T47D (cell line): ENCODE data around the gene TOMM7.
"Not testable (repeated sequence)": the region's sequence is repeated elsewhere in the genome, so short reads cannot be mapped to it uniquely, and the experiment has no call there.

Experiments used
- DNase-seq, 2 experiments: peaks; one replicate each; pipeline versions ENCODE4 v3.0.0 to v3.0.0-alpha.2; 2011 to 2012; ENCODE audit warnings: low read depth in 1 of 2, low spot score in 1 of 2
- JUND ChIP-seq: IDR thresholded peaks from 2 replicates; pipeline ENCODE4 v1.6.1; 2012; ENCODE audit warnings: low read depth
- in situ Hi-C: cut with HindIII; loops from 2 replicates; pipeline ENCODE4 v1.10.0; 2016; ENCODE audit warnings: low sequenced_read_pairs, low pct_unique_long_range_greater_than_20kb

The TOMM7 gene

DNA sequence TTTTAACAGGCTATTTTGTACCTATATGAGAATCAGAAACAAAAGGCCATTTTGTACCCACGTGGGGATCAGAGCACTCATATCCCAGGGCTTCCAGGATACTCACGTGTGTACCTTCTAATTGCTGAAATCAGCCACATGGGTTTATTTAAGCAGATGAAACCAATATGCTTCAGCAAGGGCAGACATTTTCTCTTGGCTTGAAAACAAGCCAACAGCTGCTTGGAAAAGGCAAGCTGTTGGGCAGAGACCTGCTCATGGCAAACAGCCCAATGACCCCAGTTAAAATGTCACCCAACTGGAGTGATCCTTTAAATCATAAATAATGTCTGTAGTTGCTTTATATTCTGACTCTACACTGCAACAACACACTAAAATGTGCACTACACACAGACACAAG lies 26.5 kb upstream of the TOMM7 start:
- in situ Hi-C loops, result no loop called here
- TF ChIP-seq JUND, result no peak
- no peak for DNase-seq

- no peak for TF ChIP-seq JUND
Observed at GRCh38 chr7:22846961-22847360, 24.3 kb upstream of the TOMM7 start.

DNA sequence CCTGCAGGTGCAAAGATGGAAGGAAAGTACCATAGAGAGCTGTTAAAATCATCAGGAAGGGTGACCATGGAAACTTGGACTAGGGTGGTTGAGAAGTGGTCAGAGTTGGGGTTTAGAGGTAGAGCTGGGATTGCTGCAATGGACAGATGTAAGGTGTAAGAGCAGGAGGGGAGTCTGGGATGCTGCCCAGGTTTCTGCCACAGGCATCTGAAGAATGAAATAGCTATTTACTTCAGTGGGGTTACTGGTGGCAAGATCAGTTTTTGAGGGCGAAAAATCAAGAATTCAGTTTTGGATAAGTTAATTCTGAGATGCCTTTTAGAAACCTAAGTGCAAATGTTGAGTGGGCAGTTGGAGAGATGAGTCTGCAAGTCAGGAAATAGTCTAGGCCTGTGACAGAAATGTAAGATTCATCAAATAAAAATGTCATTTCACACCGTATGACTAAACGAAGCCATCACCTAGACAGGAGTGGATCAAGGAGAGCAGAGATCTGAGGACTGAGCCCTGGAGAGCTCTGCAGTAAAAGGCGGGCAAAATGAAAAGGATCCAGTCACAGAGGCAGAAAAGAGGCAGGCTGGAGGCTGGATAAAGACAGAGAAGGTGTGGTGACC lies 22.7 kb upstream of the TOMM7 start:
- no peak for TF ChIP-seq JUND
- no peak for DNase-seq
- in situ Hi-C loops, result no loop called here

More at GRCh38 chr7:22846961-22847360, 24.3 kb upstream of the TOMM7 start:
- no peak for DNase-seq
- in situ Hi-C loops, result no loop called here

- in situ Hi-C loops, result no loop called here
- DNase-seq, result no peak
- TF ChIP-seq JUND, result no peak
Observed at GRCh38 chr7:22843681-22844309, 21.1 kb upstream of the TOMM7 start.

DNA sequence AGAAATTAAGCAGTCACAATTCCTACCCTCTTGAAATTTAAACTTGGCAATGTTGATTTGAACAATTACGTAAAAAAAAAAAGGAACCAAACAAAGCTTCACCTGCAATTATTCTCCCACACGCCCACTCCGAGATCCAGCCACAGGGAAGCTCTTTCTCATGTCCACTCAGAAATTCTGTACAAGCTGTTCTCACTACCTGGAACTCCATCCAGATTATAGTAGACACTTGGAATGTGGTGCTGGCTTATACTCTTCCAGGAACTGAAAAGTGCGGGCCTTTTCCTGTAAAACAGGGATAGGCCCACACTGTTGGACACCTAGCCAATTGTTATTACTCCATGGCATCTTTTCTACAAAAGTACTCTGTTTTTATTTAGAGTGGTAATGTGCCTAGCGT lies 20.3 kb upstream of the TOMM7 start:
- no peak for TF ChIP-seq JUND
- no peak for DNase-seq
- in situ Hi-C loops, result no loop called here

DNA sequence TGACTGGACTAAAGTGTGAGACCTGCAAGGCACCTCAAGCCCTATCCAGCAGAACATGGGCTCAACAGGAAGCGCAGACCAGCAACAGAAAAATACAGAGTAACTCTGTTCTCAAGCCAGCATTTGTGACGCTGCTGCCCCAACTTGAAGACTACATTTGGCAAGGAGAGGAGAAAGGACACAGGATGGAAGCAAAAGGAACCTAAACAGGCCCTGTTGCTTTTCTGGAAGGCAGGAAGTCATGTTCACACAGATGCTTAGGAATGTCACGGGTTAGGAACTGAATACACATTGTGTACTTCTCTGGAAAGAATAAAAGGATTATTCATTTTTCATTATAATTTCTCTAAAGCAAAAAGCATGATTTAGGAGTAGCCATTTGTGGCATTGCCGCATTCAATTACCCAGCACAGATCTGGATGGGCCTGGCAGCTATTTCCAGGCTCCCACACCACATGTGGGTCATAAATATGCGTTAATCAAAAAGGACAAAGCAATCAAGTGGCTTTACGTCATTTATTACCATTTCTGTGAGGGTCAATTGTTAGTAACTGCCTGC lies 19.8 kb upstream of the TOMM7 start:
- in situ Hi-C loops, result no loop called here
- no peak for DNase-seq
- no peak for TF ChIP-seq JUND

DNA sequence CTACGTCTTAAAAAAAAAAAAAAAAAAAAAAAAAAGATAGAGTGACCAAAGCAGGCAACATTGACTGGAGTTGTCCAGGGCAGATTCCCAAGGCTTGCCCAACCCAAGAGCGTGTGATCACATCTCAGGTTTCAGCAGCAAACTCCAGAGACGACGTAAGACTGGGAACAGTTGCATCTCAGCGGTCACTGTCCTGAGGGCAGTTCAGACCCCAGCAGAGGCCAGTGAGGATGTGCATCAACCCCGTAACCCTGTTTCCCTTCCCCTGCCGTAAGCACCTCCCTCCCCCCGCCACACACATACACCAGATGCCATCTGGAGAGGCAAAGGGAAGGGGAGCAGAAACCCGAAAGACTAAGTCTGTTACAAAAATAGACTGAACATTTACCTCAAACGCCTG lies 19.3 kb upstream of the TOMM7 start:
- in situ Hi-C loops, result no loop called here
- no peak for DNase-seq
- TF ChIP-seq JUND, result no peak

GRCh38 chr7:22837308-22837707 lies 14.7 kb upstream of the TOMM7 start:
- DNase-seq, result no peak
- in situ Hi-C loops, result no loop called here
- no peak for TF ChIP-seq JUND

- in situ Hi-C loops, DNase-seq: not testable (repeated sequence)
Observed at GRCh38 chr7:22836506-22836905, 13.9 kb upstream of the TOMM7 start.

- no peak for DNase-seq
- in situ Hi-C loops, result no loop called here
- TF ChIP-seq JUND, result no peak
Observed at GRCh38 chr7:22833957-22834356, 11.3 kb upstream of the TOMM7 start.

GRCh38 chr7:22833113-22833855 lies 10.6 kb upstream of the TOMM7 start:
- in situ Hi-C loops, result no loop called here
- DNase-seq, result no peak
- TF ChIP-seq JUND, result no peak

DNA sequence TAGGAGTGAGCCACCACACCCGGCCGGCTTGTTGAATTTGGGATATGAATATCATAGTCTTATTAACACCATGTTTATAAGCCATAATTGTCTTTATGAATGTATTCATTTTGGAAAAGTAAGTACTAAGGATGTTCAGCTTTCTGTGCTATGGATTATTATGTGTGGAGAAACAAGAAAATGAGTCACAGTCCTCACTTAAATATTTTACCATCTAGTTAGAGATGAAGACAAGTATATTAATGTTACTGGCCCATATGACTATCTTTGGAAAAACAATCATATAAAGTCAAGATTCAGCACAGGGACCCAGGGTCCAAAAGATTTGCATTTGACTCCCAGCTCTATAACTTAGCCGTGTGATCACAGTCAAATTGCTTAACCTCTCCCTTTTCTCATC lies 9.8 kb upstream of the TOMM7 start:
- no peak for TF ChIP-seq JUND
- DNase-seq, result no peak
- in situ Hi-C loops, result no loop called here
